C4-2B (cell line): ENCODE data around the gene BNC2.

ENCODE experiments used
- H3K27ac ChIP-seq: fragments of 450-650 bp; 2 replicates; pipeline ENCODE4 v1.5.1; 2017
- CTCF ChIP-seq: fragments of 450-650 bp; conservative IDR thresholded peaks from 2 replicates; pipeline ENCODE4 v1.5.1; 2017; ENCODE audit warnings: mild to moderate bottlenecking
- ZFX ChIP-seq: fragments of 450-650 bp; IDR thresholded peaks from 2 replicates; pipeline ENCODE4 v1.6.1; 2017

BNC2 gene

GRCh38 chr9:16659096-16659495 is 211.4 kb downstream of the BNC2 start:
- no peak for TF ChIP-seq CTCF
- TF ChIP-seq ZFX: no peak

GRCh38 chr9:16656432-16657169 is 213.9 kb downstream of the BNC2 start:
- no peak for TF ChIP-seq ZFX
- no peak for TF ChIP-seq CTCF
- no peak overlapping the region for H3K27ac ChIP-seq

More at GRCh38 chr9:16659096-16659495, 211.4 kb downstream of the BNC2 start:
- H3K27ac ChIP-seq: no peak overlapping the region

GRCh38 chr9:16654596-16655126 is 215.8 kb downstream of the BNC2 start:
- no peak overlapping the region for H3K27ac ChIP-seq
- TF ChIP-seq ZFX (no peak), CTCF (no peak)

- TF ChIP-seq CTCF: no peak
- no peak for TF ChIP-seq ZFX
- no peak overlapping the region for H3K27ac ChIP-seq
Measured at GRCh38 chr9:16653491-16654399, 216.7 kb downstream of the BNC2 start.

GRCh38 chr9:16652582-16652981 is 217.9 kb downstream of the BNC2 start:
- H3K27ac ChIP-seq: no peak overlapping the region
- TF ChIP-seq ZFX: no peak
- TF ChIP-seq CTCF: no peak

GRCh38 chr9:16651446-16651964 is 219.0 kb downstream of the BNC2 start:
- TF ChIP-seq CTCF: no peak
- TF ChIP-seq ZFX: no peak
- H3K27ac ChIP-seq: no peak overlapping the region
